K562 (cell line): ENCODE data around the gene FOXP3. TPM values are rescaled to one million over a fixed set of nuclear protein-coding genes. Genes with fewer than 3 reads are reported as not detected.

Experiments used
- ATAC-seq: fragments of 200-7000 bp; cut with Tn5 transposase; 3 replicates; pipeline ENCODE4 v1.9.1; 2020; ENCODE audit warnings: moderate library complexity
- BruUV-seq: library from RNA; stranded (reverse); fragments of 400-500 nt; replicated peaks from 2 replicates; lab custom pipeline; 2021; lab: Mats Ljungman, UMichigan
- CTCF ChIA-PET: fragments of 300-600 bp; formaldehyde crosslinking; extraction: SDS; loops from one replicate; lab custom pipeline; 2021; ENCODE audit warnings: low intra/inter-chr PET ratio; lab: Yijun Ruan, JAX
- POLR2A ChIA-PET: fragments of 300-600, 350-650 bp; sonication (Branson Sonifier 250); formaldehyde crosslinking; extraction: SDS; loops from one replicate; lab custom pipeline; 2021; ENCODE audit warnings: antibody characterized with exemption, inconsistent platforms; lab: Yijun Ruan, JAX
- DNase-seq, 4 experiments: peaks; one replicate each; pipeline versions ENCODE4 v3.0.0 to v3.0.0-alpha.2; 2011 to 2018; ENCODE audit warnings: low spot score in 3 of 4, mixed read lengths in 3 of 4; ENCODE audit errors: extremely low read depth in 1 of 4
- FAIRE-seq: peaks from 2 replicates; lab custom pipeline; 2011; peaks lifted over from hg19 to GRCh38; lab: Jason Lieb, UNC
- H2AFZ ChIP-seq: 2 replicates; pipeline ENCODE4 v1.6.0; 2011; ENCODE audit warnings: low read depth, low read length, control low read depth, inconsistent platforms
- H3K27ac ChIP-seq: fragments of 200-600 bp; 3 replicates; pipeline ENCODE4 v1.8.0; 2011; ENCODE audit warnings: low read depth, mild to moderate bottlenecking, control low read depth, inconsistent platforms, low read length, moderate library complexity, mixed read lengths; ENCODE audit errors: extremely low read depth
- H3K27me3 ChIP-seq, 2 experiments: fragments of 300-600 bp in 1 of 2; 2 replicates in 1 of 2; 3 replicates in 1 of 2; pipeline versions ENCODE4 v1.6.0 to v1.8.0; 2011; ENCODE audit warnings: inconsistent platforms in 2 of 2, low read length in 2 of 2, mild to moderate bottlenecking in 1 of 2, mixed read lengths in 1 of 2, moderate library complexity in 1 of 2; ENCODE audit not compliant: control insufficient read depth in 2 of 2, insufficient read depth in 2 of 2
- H3K36me3 ChIP-seq: fragments of 300-600 bp; 3 replicates; pipeline ENCODE4 v1.8.0; 2011; ENCODE audit warnings: mild to moderate bottlenecking, low read length, inconsistent platforms; ENCODE audit not compliant: control insufficient read depth, insufficient read depth
- H3K4me1 ChIP-seq, 2 experiments: fragments of 200-600 bp in 1 of 2; replicated peaks in 1 of 2; 2 replicates in 1 of 2; 3 replicates in 1 of 2; pipeline versions ENCODE4 v1.5.1 to v1.8.0; 2011; ENCODE audit warnings: inconsistent platforms in 2 of 2, low read length in 2 of 2, mild to moderate bottlenecking in 1 of 2, mixed read lengths in 1 of 2, moderate library complexity in 1 of 2; ENCODE audit not compliant: control insufficient read depth in 2 of 2, insufficient read depth in 2 of 2
- H3K4me2 ChIP-seq: 2 replicates; pipeline ENCODE4 v1.6.1; 2011; ENCODE audit warnings: low read length, control low read depth, inconsistent platforms, mixed read lengths; ENCODE audit not compliant: insufficient read depth
- H3K4me3 ChIP-seq: fragments of 200-600 bp; sonication (generic), shearing (Covaris generic); 2 replicates; pipeline ENCODE4 v1.5.1; 2016; ENCODE audit warnings: control low read depth, inconsistent platforms
- H3K79me2 ChIP-seq: fragments of 200-600 bp; 3 replicates; pipeline ENCODE4 v1.8.0; 2011; ENCODE audit warnings: low read length, inconsistent platforms; ENCODE audit not compliant: control insufficient read depth, insufficient read depth
- H3K9ac ChIP-seq, 2 experiments: 2 replicates each; pipeline versions ENCODE4 v1.6.0 to v1.6.1; 2011; ENCODE audit warnings: low read depth in 2 of 2, low read length in 2 of 2, control low read depth in 1 of 2, inconsistent platforms in 1 of 2, mild to moderate bottlenecking in 1 of 2, mixed read lengths in 1 of 2; ENCODE audit not compliant: insufficient read depth in 1 of 2
- H3K9me1 ChIP-seq: one replicate; pipeline ENCODE4 v1.6.0; 2011; ENCODE audit warnings: inconsistent platforms, mild to moderate bottlenecking, low read length, moderate library complexity; ENCODE audit not compliant: control insufficient read depth, insufficient read depth
- H3K9me3 ChIP-seq: replicated peaks from 2 replicates; pipeline ENCODE4 v1.5.1; 2011; ENCODE audit warnings: low read depth, low read length, inconsistent platforms; ENCODE audit not compliant: control insufficient read depth, insufficient read depth
- H4K20me1 ChIP-seq: replicated peaks from 2 replicates; pipeline ENCODE4 v1.6.1; 2011; ENCODE audit warnings: low read length, inconsistent platforms, mixed read lengths; ENCODE audit not compliant: control insufficient read depth, insufficient read depth
- ATF1 ChIP-seq, 2 experiments: fragments of 450-650 bp in 1 of 2; IDR thresholded peaks; 2 replicates each; pipeline ENCODE4 v1.6.1; 2016; ENCODE audit warnings: missing compliant biosample characterization in 1 of 2, missing genetic modification characterization in 1 of 2
- BRF1 ChIP-seq: IDR thresholded peaks from 3 replicates; pipeline ENCODE4 v1.6.1; 2011; ENCODE audit warnings: borderline replicate concordance, mild to moderate bottlenecking; ENCODE audit not compliant: insufficient read length; ENCODE audit errors: extremely low read depth
- CREM ChIP-seq: IDR thresholded peaks from 2 replicates; pipeline ENCODE4 v1.6.1; 2014; ENCODE audit warnings: antibody characterized with exemption, low read depth
- CTCF ChIP-seq, 3 experiments: IDR thresholded peaks in 2 of 3; conservative IDR thresholded peaks in 1 of 3; 2 replicates each; pipeline ENCODE4 v1.5.1; 2011 to 2012; ENCODE audit warnings: low read length in 3 of 3, mild to moderate bottlenecking in 3 of 3, control low read depth in 2 of 3, improper control_type of control experiment in 1 of 3, inconsistent platforms in 1 of 3, low read depth in 1 of 3, mixed read lengths in 1 of 3, moderate library complexity in 1 of 3; ENCODE audit not compliant: insufficient read depth in 2 of 3
- FOXP1 ChIP-seq: sonication (generic); formaldehyde crosslinking; IDR thresholded peaks from 2 replicates; pipeline ENCODE4 v1.8.0; 2022; ENCODE audit warnings: mild to moderate bottlenecking, missing genetic modification reagents
- HDGF ChIP-seq: fragments of 450-650 bp; IDR thresholded peaks from 2 replicates; pipeline ENCODE4 v1.6.1; 2016
- PHF21A ChIP-seq: fragments of 450-650 bp; IDR thresholded peaks from 2 replicates; pipeline ENCODE4 v1.6.1; 2017; ENCODE audit warnings: low read depth, borderline replicate concordance
- PRDM10 ChIP-seq: fragments of 450-650 bp; IDR thresholded peaks from 2 replicates; pipeline ENCODE4 v1.6.1; 2018; ENCODE audit not compliant: partially characterized antibody
- RBBP5 ChIP-seq: fragments of 200-600 bp; sonication (generic); IDR thresholded peaks from 2 replicates; pipeline ENCODE4 v1.6.1; 2012; ENCODE audit warnings: borderline replicate concordance, mild to moderate bottlenecking, low read length, control low read depth, inconsistent platforms; ENCODE audit not compliant: insufficient read depth, poor library complexity, severe bottlenecking
- SMARCE1 ChIP-seq: fragments of 450-650 bp; IDR thresholded peaks from 2 replicates; pipeline ENCODE4 v1.7.1; 2016; ENCODE audit warnings: mild to moderate bottlenecking
- SNIP1 ChIP-seq: fragments of 450-650 bp; IDR thresholded peaks from 2 replicates; pipeline ENCODE4 v1.7.1; 2017; ENCODE audit warnings: low read depth, mild to moderate bottlenecking
- ZBTB1 ChIP-seq: sonication (generic); formaldehyde crosslinking; IDR thresholded peaks from 2 replicates; pipeline ENCODE4 v1.8.1; 2023; ENCODE audit warnings: missing genetic modification reagents, low read depth, mild to moderate bottlenecking, borderline replicate concordance
- ZBTB2 ChIP-seq: fragments of 450-650 bp; IDR thresholded peaks from 2 replicates; pipeline ENCODE4 v1.6.1; 2016; ENCODE audit warnings: antibody characterized with exemption
- ZFP30 ChIP-seq: fragments of 250-450 bp; sonication (Bioruptor Pico); IDR thresholded peaks from 2 replicates; pipeline ENCODE4 v1.8.0; 2022; ENCODE audit warnings: moderate library complexity, mild to moderate bottlenecking, inconsistent platforms, borderline replicate concordance
- ZNF124 ChIP-seq: sonication (generic); formaldehyde crosslinking; IDR thresholded peaks from 2 replicates; pipeline ENCODE4 v1.8.1; 2022; ENCODE audit warnings: missing genetic modification reagents
- WGBS: fragments of 100-300 bp; shearing (Covaris generic); methylation state at CpG from one replicate; pipeline ENCODE4 v1.1.6; 2016; ENCODE audit warnings: low coverage, mixed read lengths; ENCODE audit not compliant: insufficient coverage; ENCODE audit errors: missing lambda C conversion rate; 5-methylcytosine and 5-hydroxymethylcytosine counted together
- in situ Hi-C: fragments of 300-500 bp; cut with MboI; formaldehyde crosslinking; loops from 4 replicates; pipeline ENCODE4 v1.15.0; 2018; ENCODE audit warnings: inconsistent platforms, mixed read lengths
- intact Hi-C: fragments of 100-400 bp; cut with micrococcal nuclease; formaldehyde crosslinking; loops from 2 replicates; pipeline ENCODE4 v1.14.2; 2022
- polyA plus RNA-seq, 8 experiments: library from polyadenylated mRNA; depleted of rRNA in 4 of 8; stranded (reverse) in 5 of 8; unstranded in 3 of 8; fragments of >200 nt; fragmentation: Nextera tagmentation in 2 of 8; fragmentation: Illumina TruSeq in 1 of 8; extraction: Ambion mirVana in 2 of 8; extraction: Trizol in 1 of 8; gene quantifications; 2 replicates each; pipeline versions ENCODE4 v1.2.1 to v1.2.3, GENCODE V29; 2011 to 2014; ENCODE audit warnings: inconsistent platforms in 1 of 8, missing spikeins in 1 of 8
- total RNA-seq, 7 experiments: library from RNA; depleted of rRNA in 6 of 7; stranded (reverse); fragments of >200 nt in 6 of 7; fragmentation: Illumina TruSeq in 2 of 7; extraction: Trizol in 2 of 7; gene quantifications; 2 replicates each; pipeline versions ENCODE4 v1.2.1 to v1.2.3, GENCODE V29; 2011 to 2021; ENCODE audit warnings: low replicate concordance in 1 of 7

FOXP3 gene
- total and polyA plus RNA-seq, 9 of the 15 experiments (the other 6 are each of a cell fraction or from before 2014, with no cell fraction given), result 0.04 to 0.24 (median 0.07) TPM; not detected in 4

- peak; percentile 46 to 70 (median 56) for DNase-seq
- Histone ChIP-seq H3K4me3 (no peak overlapping the region), H2AFZ (peak overlapping the region; percentile 78), H3K27ac (no peak overlapping the region; the same call in 2 of the 3 replicates), H3K9me3 (no peaks in the 10 kb centered on the region), H3K4me1 (peaks cover 5 to 13% of the 10 kb centered on the region in 2 experiments; a peak in 3 of 5 replicates), H3K79me2 (no peaks in the 10 kb centered on the region), H3K27me3 (no peaks in the 10 kb centered on the region), H3K36me3 (no peaks in the 10 kb centered on the region), H3K9ac (no peak overlapping the region; a peak in 1 of 4 replicates), H4K20me1 (no peaks in the 10 kb centered on the region), H3K4me2 (peak overlapping the region; percentile 78), H3K9me1 (no peaks in the 10 kb centered on the region)
- WGBS, result 0% methylated on average over 10 of the region's 11 CpGs
- in situ Hi-C loops (no loop called here), intact Hi-C loops (loop anchor here (2.0 to 5.0 kb wide), 2 partner anchors 92 to 160 kb away; partner anchors contain the start of gene GPKOW)
- ChIA-PET POLR2A (interaction anchor here (0.9 kb wide), 1 partner anchor 10 kb away, joined by 4 read pairs; no protein-coding TSS in a partner anchor), CTCF (no interaction called here)
- FAIRE-seq, result peak; percentile 95
- ATAC-seq, result peak; percentile 93
- no TSS peak for BruUV-seq
- TF ChIP-seq CREM (peak; percentile 69), ATF1 (CRISPR knock-in tag; IDR thresholded peaks at IDR 0.05) (no peak), ATF1 (tag; IDR thresholded peaks at IDR 0.05) (0 out of 2 replicates have a peak, but pooled peaks have one; percentile 34), FOXP1 (CRISPR knock-in tag) (no peak), HDGF (0 out of 2 replicates have a peak, but pooled peaks have one; percentile 47), ZBTB1 (CRISPR knock-in tag) (no peak), ZFP30 (no peak), RBBP5 (no peak), PHF21A (no peak), ZBTB2 (0 out of 2 replicates have a peak, but pooled peaks have one; percentile 22), CTCF (IDR thresholded peaks at IDR 0.05 in 2 of 3, conservative IDR thresholded peaks at IDR 0.05 in 1 of 3; ENCODE audit: insufficient read depth in 2 of 3, low read depth in 1 of 3, low read length in 3 of 3) (peak; percentile 41 to 63 (median 58); a peak in 5 of 6 replicates), ZNF124 (CRISPR knock-in tag) (no peak), SNIP1 (no peak), BRF1 (no peak), PRDM10 (peak; percentile 49), SMARCE1 (peak; percentile 17; the same call in 1 of the 2 replicates)
Observed at GRCh38 chrX:49282647-49283011, 18.1 kb upstream of the FOXP3 start.
